Fibroblast of mammary gland (primary cell): Measurements from ENCODE around the gene MAPK8IP3.

Experiments
- DNase-seq: peaks from one replicate; pipeline ENCODE4 v3.0.0-alpha.2; 2010; ENCODE audit warnings: low read depth
- H3K4me3 ChIP-seq: 2 replicates; pipeline ENCODE4 v1.5.1; 2011; ENCODE audit warnings: low read depth, mild to moderate bottlenecking, low read length, moderate library complexity; ENCODE audit not compliant: control insufficient read depth
- CTCF ChIP-seq: conservative IDR thresholded peaks from 2 replicates; pipeline ENCODE4 v1.5.1; 2011; ENCODE audit warnings: low read depth, low read length, inconsistent platforms; ENCODE audit not compliant: control insufficient read depth, insufficient read depth

Gene MAPK8IP3

GRCh38 chr16:1754204-1754603 lies 48.2 kb downstream of the MAPK8IP3 start:
- no peak for DNase-seq
- H3K4me3 ChIP-seq, result no peak overlapping the region
- no peak for TF ChIP-seq CTCF

GRCh38 chr16:1757714-1758461 lies 51.9 kb downstream of the MAPK8IP3 start:
- no peak overlapping the region for H3K4me3 ChIP-seq
- no peak for DNase-seq
- TF ChIP-seq CTCF, result no peak

- no peak for DNase-seq
Measured at GRCh38 chr16:1758923-1759322, 52.9 kb downstream of the MAPK8IP3 start.

GRCh38 chr16:1759511-1759910 lies 53.5 kb downstream of the MAPK8IP3 start:
- TF ChIP-seq CTCF, result no peak
- no peak for DNase-seq
- no peak overlapping the region for H3K4me3 ChIP-seq

More at GRCh38 chr16:1758923-1759322, 52.9 kb downstream of the MAPK8IP3 start:
- H3K4me3 ChIP-seq, result no peak overlapping the region
- no peak for TF ChIP-seq CTCF

- DNase-seq, result no peak
- no peak for TF ChIP-seq CTCF
- no peak overlapping the region for H3K4me3 ChIP-seq
Measured at GRCh38 chr16:1760911-1761310, 54.9 kb downstream of the MAPK8IP3 start.

- TF ChIP-seq CTCF, result no peak
- no peak overlapping the region for H3K4me3 ChIP-seq
- DNase-seq, result no peak
Measured at GRCh38 chr16:1761751-1762150, 55.8 kb downstream of the MAPK8IP3 start.

GRCh38 chr16:1762196-1762878 lies 56.3 kb downstream of the MAPK8IP3 start:
- TF ChIP-seq CTCF, result no peak
- H3K4me3 ChIP-seq, result no peak overlapping the region
- no peak for DNase-seq
